NCI-H1930 (cell line): ENCODE results near the gene CLPX.
"Not testable (repeated sequence)": the region's sequence is repeated elsewhere in the genome, so short reads cannot be mapped to it uniquely, and the experiment has no call there.

Experiments used
- DNase-seq, 2 experiments: peaks; one replicate each; lab custom pipeline; 2025; lab: John Stamatoyannopoulos, UW

Gene CLPX

GRCh38 chr15:65204931-65205660 lies 20.0 kb upstream of the CLPX start:
- DNase-seq = no peak

- no peak for DNase-seq
Observed at GRCh38 chr15:65204236-65204930, 19.2 kb upstream of the CLPX start.

GRCh38 chr15:65201918-65202317 lies 16.8 kb upstream of the CLPX start:
- no peak for DNase-seq

- DNase-seq = no peak
Observed at GRCh38 chr15:65198571-65198970, 13.4 kb upstream of the CLPX start.

GRCh38 chr15:65197337-65197645 lies 12.1 kb upstream of the CLPX start:
- no peak for DNase-seq

GRCh38 chr15:65196637-65197336 lies 11.6 kb upstream of the CLPX start:
- no peak for DNase-seq

GRCh38 chr15:65195548-65195923 lies 10.4 kb upstream of the CLPX start:
- no peak for DNase-seq

- DNase-seq = no peak
Observed at GRCh38 chr15:65194826-65195547, 9.8 kb upstream of the CLPX start.

- no peak for DNase-seq
Observed at GRCh38 chr15:65192016-65192415, 6.9 kb upstream of the CLPX start.

GRCh38 chr15:65189102-65189740 lies 4.1 kb upstream of the CLPX start:
- DNase-seq = no peak

GRCh38 chr15:65188472-65188871 lies 3.3 kb upstream of the CLPX start:
- not testable (repeated sequence) for DNase-seq

- DNase-seq = no peak
Observed at GRCh38 chr15:65184305-65184867, 756 bp downstream of the CLPX start.

GRCh38 chr15:65183865-65184159 lies 1.3 kb downstream of the CLPX start:
- DNase-seq = no peak

- DNase-seq = no peak
Observed at GRCh38 chr15:65182538-65182937, 2.6 kb downstream of the CLPX start.

GRCh38 chr15:65181582-65182353 lies 3.4 kb downstream of the CLPX start:
- DNase-seq = not testable (repeated sequence)

- DNase-seq = no peak
Observed at GRCh38 chr15:65180167-65180566, 5.0 kb downstream of the CLPX start.

GRCh38 chr15:65177901-65178300 lies 7.2 kb downstream of the CLPX start:
- DNase-seq = no peak

- DNase-seq = no peak
Observed at GRCh38 chr15:65176056-65176455, 9.1 kb downstream of the CLPX start.

- DNase-seq = no peak
Observed at GRCh38 chr15:65175511-65175910, 9.6 kb downstream of the CLPX start.

GRCh38 chr15:65174509-65174908 lies 10.6 kb downstream of the CLPX start:
- no peak for DNase-seq

- DNase-seq = no peak
Observed at GRCh38 chr15:65172531-65172930, 12.6 kb downstream of the CLPX start.
